Pancreas (tissue), 10 donors: ENCODE data around the gene SELENOO. TPM values are rescaled to one million over a fixed set of nuclear protein-coding genes. Genes with fewer than 3 reads are reported as not detected.

Source experiments
- ATAC-seq, 4 donors: fragments of 200-7000 bp; cut with Tn5 transposase; one replicate each; pipeline versions ENCODE4 v1.8.0 to v1.9.1; 2020; ENCODE audit warnings: mild to moderate bottlenecking in 4 of 4, moderate library complexity in 4 of 4
- DNase-seq, 6 donors: peaks; one replicate each; pipeline ENCODE4 v3.0.0-alpha.2; 2020
- FAIRE-seq: peaks from 2 replicates; lab custom pipeline; 2012; peaks lifted over from hg19 to GRCh38; lab: Jason Lieb, UNC
- H3K27ac ChIP-seq, 4 donors: fragments of 200-600 bp; sonication (generic); 1 replicate in 3 of 4; 2 replicates in 1 of 4; pipeline versions ENCODE4 v1.5.0 to v1.8.0; 2020
- H3K27me3 ChIP-seq, 4 donors: fragments of 200-600 bp; one replicate each; pipeline ENCODE4 v1.8.0; 2021
- H3K36me3 ChIP-seq, 3 donors: fragments of 200-600 bp; sonication (generic) in 1 of 3; one replicate each; pipeline versions ENCODE4 v1.5.0 to v1.8.0; 2020 to 2021
- H3K4me1 ChIP-seq, 3 donors: fragments of 200-600 bp; one replicate each; pipeline ENCODE4 v1.8.0; 2021
- H3K4me3 ChIP-seq, 4 donors: fragments of 200-600 bp; sonication (generic) in 2 of 4; one replicate each; pipeline versions ENCODE4 v1.5.0 to v1.8.0; 2020 to 2021
- H3K9me3 ChIP-seq, 4 donors: fragments of 200-600 bp; one replicate each; pipeline ENCODE4 v1.8.0; 2021
- WGBS, 2 donors: extraction: QIAGEN DNeasy Blood & Tissue Kit; methylation state at CpG; one replicate each; pipeline ENCODE4 v1.1.7; 2013; 5-methylcytosine and 5-hydroxymethylcytosine counted together
- intact Hi-C, 3 donors: fragments of 100-400 bp; cut with DNase I; formaldehyde crosslinking; loops; one replicate each; pipeline versions ENCODE4 v1.11.1 to v1.14.2; 2022
- polyA plus RNA-seq, 2 donors: library from polyadenylated mRNA; stranded (reverse); fragments of 200-250 nt; gene quantifications; one replicate each; pipeline ENCODE4 v1.2.3, GENCODE V29; 2013
- total RNA-seq, 6 donors: library from RNA; stranded (reverse); fragmentation: NEBNext Ultra II Directional in 4 of 6; extraction: Animal tissue kit (Norgen Biotek cat#: 25700) in 4 of 6; gene quantifications; one replicate each; pipeline versions ENCODE4 v1.2.1 to v1.2.4, GENCODE V29; 2021 to 2023
- TF ChIP-seq, protein P1 (sequence below), 4 donors: fragments of 200-600 bp; sonication (generic) in 3 of 4; IDR thresholded peaks; one replicate each; pipeline versions ENCODE4 v1.5.0 to v1.8.0; 2021; ENCODE audit warnings: antibody characterized with exemption in 4 of 4
- donor health status: healthy with polysubstance abuse.
- donor health status: DM: no; HTN: no; CAD: no; lungs with moderate emphysema.
- donor health status: DM: no; HTN: no; CAD: no.
- donor health status: control.
- donor health status: control.
- donor health status: Bipolar disorder and iron deficiency.
- donor health status: DM: yes; HTN: yes; CAD: no.
- donor health status: DM: no; HTN: no; CAD: no.
- donor health status: DM: no; HTN: no; CAD: no.
- donor health status: DM: yes; HTN: yes; CAD: no.

SELENOO gene
- total and polyA plus RNA-seq, 8 donors: 11.6 to 79.8 (median 14.3) TPM

DNA sequence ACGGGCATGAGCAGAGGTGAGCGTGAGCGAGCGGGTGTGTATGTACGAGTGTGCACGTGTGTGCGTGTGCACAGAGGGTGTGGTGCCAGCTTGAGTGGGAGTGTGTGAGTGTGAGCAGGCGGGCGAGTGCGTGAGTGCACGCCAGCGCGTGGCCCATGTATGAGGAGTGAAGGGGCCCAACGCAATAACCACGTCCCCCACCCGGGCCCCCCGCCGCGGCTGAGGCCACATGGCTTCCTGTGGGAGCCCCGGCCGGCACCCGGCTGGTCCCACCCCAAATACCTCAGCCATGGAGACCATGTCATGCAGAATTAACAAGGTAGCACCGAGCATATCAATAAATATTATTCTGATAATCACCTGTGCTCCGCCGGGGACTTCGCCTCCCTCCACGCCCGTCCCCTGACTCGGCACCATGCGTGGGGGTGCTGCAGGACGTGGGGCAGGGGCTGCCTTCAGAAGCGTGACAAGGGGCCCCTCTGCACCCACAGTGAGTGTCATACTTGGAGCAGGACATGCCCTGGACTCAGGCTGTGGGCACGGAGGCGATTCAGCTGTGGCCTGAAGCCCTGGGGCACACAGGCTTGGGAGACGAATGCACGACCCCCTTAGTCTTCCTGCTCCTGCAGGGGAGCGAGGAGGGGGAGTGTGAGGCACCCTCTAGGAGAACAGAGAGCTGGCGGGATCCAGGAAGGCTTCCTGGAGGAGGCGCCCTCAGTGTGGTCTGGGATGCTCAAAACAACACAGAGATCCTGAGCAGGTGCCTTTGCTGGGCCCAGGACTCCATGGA, 20.7 kb upstream of the SELENOO start:
- Histone ChIP-seq H3K27me3 (no peaks in the 10 kb centered on the region), H3K4me1 (peaks cover 16 to 18% (median 17%) of the 10 kb centered on the region in 3 donors), H3K36me3 (no peaks in the 10 kb centered on the region), H3K27ac (no peak overlapping the region), H3K4me3 (no peak overlapping the region), H3K9me3 (no peaks in the 10 kb centered on the region)
- peak in 2 of 6 donors; percentile 14 to 45 for DNase-seq
- TF ChIP-seq, protein P1, sequence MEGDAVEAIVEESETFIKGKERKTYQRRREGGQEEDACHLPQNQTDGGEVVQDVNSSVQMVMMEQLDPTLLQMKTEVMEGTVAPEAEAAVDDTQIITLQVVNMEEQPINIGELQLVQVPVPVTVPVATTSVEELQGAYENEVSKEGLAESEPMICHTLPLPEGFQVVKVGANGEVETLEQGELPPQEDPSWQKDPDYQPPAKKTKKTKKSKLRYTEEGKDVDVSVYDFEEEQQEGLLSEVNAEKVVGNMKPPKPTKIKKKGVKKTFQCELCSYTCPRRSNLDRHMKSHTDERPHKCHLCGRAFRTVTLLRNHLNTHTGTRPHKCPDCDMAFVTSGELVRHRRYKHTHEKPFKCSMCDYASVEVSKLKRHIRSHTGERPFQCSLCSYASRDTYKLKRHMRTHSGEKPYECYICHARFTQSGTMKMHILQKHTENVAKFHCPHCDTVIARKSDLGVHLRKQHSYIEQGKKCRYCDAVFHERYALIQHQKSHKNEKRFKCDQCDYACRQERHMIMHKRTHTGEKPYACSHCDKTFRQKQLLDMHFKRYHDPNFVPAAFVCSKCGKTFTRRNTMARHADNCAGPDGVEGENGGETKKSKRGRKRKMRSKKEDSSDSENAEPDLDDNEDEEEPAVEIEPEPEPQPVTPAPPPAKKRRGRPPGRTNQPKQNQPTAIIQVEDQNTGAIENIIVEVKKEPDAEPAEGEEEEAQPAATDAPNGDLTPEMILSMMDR (IDR thresholded peaks at IDR 0.05): no peak
- no peak for ATAC-seq
- FAIRE-seq: no peak
- 78 to 89% methylated on average over 39 of the region's 39 CpGs for WGBS, 2 donors
- intact Hi-C loops: no loop called here

DNA sequence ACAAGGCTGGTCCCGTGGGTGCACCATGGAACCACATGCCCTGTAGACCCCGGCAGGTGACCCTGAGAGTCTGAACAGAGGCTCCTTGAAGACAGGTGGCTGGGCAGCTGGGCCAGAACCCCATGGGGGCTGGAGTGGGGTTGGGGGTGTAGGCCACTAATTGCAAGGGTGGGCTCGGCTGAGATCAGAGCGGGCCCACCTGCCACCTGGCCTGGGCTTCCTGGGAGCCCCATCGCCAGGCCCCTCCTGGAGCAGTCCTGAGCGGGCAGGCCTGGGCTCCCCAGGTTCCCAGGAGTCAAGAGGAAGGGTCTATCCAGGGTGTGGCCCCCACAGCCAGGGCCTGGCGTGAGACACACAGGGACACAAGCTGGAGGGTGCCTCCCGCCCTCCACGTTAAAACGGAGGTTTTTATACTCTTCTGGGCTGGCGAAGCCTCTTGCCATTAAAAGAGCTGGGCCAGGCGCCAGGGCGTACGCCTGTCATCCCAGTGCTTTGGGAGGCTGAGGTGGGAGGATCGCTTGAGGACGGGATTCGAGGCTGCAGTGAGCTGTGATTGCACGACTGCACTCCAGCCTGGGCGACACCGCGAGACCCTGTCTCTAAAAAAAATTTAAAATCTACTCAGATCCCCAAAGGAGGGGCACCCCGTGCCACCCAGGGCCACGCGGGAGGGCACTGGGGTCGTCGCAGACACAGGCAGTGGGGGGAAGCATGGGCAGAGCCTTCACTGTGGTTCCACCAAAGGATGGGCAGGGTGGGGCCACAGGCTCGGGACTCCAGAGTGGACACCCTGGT, 19.9 kb upstream of the SELENOO start:
- intact Hi-C loops: no loop called here

DNA sequence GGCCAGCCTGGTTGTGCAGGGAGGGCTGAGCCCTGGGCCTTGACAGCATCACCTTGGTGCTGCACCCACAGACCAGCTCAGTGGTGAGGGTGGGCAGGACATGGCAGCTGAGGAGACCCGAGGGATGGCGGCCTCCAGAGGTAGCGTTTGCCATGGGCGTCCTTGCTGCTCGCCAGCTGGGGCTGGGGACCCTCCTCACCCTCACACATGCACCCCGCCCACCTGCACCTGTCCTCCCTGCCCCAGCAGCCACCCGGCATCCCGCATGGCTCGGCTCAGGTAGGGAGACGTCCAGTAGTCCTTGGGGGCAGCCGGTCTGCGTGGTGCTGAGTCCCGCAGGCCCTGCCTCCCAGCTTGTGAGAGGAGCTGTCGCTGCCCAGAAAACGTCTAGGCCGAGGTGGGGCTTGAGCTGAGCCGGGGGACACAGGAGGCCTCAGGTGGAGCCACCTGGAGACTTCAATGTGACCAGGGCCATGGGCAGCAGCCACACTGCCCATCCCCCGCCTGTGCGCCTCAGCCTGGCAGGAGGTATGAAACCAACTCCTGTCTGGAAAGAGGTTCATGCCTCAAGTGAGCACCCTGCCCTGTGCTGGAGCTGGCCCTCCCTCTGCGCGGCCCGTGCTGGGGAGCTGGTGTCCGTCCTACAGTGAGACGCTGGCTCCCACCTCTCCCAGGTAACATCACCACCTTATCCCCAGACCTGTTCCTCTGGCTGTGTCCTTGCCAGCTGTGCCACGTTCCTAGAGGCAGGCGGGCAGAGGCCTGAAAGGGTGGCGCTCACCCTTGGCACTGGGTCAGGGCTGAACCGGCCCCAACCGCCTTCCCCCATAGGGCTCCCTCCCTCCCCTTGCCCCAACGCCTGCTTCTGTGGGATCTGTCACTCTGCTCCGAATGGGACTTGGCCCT, 18.4 kb upstream of the SELENOO start:
- TF ChIP-seq, protein P1 (IDR thresholded peaks at IDR 0.05): no peak
- H3K27me3 ChIP-seq: no peaks in the 10 kb centered on the region
- H3K4me1 ChIP-seq: peaks cover 16 to 24% (median 20%) of the 10 kb centered on the region in 3 donors
- intact Hi-C loops: no loop called here
- WGBS, 2 donors: 58% methylated on average over 31 of the region's 31 CpGs
- ATAC-seq (peak; percentile 57 to 77 (median 64)), DNase-seq (peak; percentile 77 to 94 (median 88)), FAIRE-seq (no peak)
- no peaks in the 10 kb centered on the region for H3K9me3 ChIP-seq
- H3K27ac ChIP-seq: peak overlapping the region; percentile 43 to 68 (median 61)
- H3K4me3 ChIP-seq: no peak overlapping the region
- no peaks in the 10 kb centered on the region for H3K36me3 ChIP-seq

More for the DNA sequence above, 19.9 kb upstream of the SELENOO start:
- no peaks in the 10 kb centered on the region for H3K9me3 ChIP-seq
- DNase-seq (peak in 2 of 6 donors; percentile 50 to 70), ATAC-seq (no peak), FAIRE-seq (no peak)
- no peak overlapping the region for H3K27ac ChIP-seq
- no peak overlapping the region for H3K4me3 ChIP-seq
- no peaks in the 10 kb centered on the region for H3K36me3 ChIP-seq
- TF ChIP-seq, protein P1 (IDR thresholded peaks at IDR 0.05): no peak
- H3K27me3 ChIP-seq: no peaks in the 10 kb centered on the region
- 93% methylated on average over 27 of the region's 27 CpGs for WGBS, 2 donors
- H3K4me1 ChIP-seq: peaks cover 16 to 18% (median 17%) of the 10 kb centered on the region in 3 donors

DNA sequence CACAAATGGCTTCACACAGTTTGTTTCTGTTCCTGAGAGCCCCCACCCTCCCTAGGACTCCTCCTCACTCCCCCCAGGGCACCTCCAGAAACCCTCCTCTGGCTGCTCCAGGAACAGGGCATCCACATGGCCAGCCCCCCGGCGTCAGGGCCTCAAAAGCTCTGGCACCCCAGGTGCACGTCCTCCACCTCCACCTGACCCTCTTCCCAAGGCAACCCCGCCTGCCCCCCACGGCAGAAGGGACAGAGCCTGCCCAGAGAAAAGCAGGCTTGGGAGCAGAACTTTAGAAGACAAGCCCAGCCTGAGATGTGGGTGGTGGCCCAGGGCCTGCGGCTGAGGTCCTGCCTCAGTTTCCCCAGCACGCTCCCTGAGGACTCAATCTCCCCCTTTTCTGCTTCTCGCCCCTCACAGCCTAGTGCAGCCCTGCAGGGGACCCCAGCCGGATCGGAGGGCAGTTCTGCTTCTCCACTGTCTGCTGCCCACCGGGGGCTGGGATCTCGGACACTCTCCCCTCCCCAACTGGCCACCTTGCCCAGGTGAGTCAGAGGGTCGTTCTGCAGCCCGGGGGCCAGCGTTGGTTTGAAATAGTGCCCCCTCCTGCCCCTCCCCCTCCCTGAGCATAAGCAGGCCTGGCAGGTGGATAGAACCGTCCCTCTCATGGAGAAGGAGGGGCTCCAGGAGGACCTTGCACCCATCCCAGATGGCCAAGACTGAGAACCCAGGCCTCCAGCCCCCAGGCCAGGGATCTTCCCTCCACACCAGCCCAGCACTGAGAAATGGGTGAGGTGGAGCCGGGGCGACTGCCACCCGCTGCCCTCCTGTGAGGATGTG, 17.5 kb upstream of the SELENOO start:
- ATAC-seq: no peak
- H3K27ac ChIP-seq: peak overlapping the region; percentile 43 to 68 (median 61)
- no peak overlapping the region for H3K4me3 ChIP-seq
- no peak for FAIRE-seq
- intact Hi-C loops: no loop called here
- TF ChIP-seq, protein P1 (IDR thresholded peaks at IDR 0.05): no peak
- no peaks in the 10 kb centered on the region for H3K9me3 ChIP-seq
- H3K4me1 ChIP-seq: peaks cover 16 to 24% (median 20%) of the 10 kb centered on the region in 3 donors
- WGBS, 2 donors: 65 to 68% methylated on average over 19 of the region's 19 CpGs
- peak in 5 of 6 donors; percentile 34 to 79 (median 48) for DNase-seq
- H3K36me3 ChIP-seq: no peaks in the 10 kb centered on the region
- no peaks in the 10 kb centered on the region for H3K27me3 ChIP-seq
